Osteoblast (primary cell): Measurements from ENCODE around the gene SIX2. TPM values are rescaled to one million over a fixed set of nuclear protein-coding genes. Genes with fewer than 3 reads are reported as not detected.

Experiments used
- DNase-seq: peaks from one replicate; pipeline ENCODE4 v3.0.0; 2011; ENCODE audit warnings: low spot score, mixed read lengths; ENCODE audit not compliant: insufficient read length; ENCODE audit errors: missing footprints
- H2AFZ ChIP-seq: 2 replicates; pipeline ENCODE4 v1.6.0; 2011; ENCODE audit warnings: mild to moderate bottlenecking, low read length
- H3K27ac ChIP-seq: 2 replicates; pipeline ENCODE4 v1.5.1; 2011; ENCODE audit warnings: mild to moderate bottlenecking, low read depth, low read length, moderate library complexity
- H3K27me3 ChIP-seq: 2 replicates; pipeline ENCODE4 v1.6.0; 2012; ENCODE audit warnings: mild to moderate bottlenecking, control low read depth, inconsistent platforms, low read length, moderate library complexity; ENCODE audit not compliant: insufficient read depth
- H3K36me3 ChIP-seq: 2 replicates; pipeline ENCODE4 v1.5.1; 2011; ENCODE audit warnings: mild to moderate bottlenecking, low read length, control low read depth, moderate library complexity; ENCODE audit not compliant: insufficient read depth
- H3K4me1 ChIP-seq: 2 replicates; pipeline ENCODE4 v1.5.1; 2011; ENCODE audit warnings: mild to moderate bottlenecking, low read length, control low read depth, moderate library complexity; ENCODE audit not compliant: insufficient read depth
- H3K4me2 ChIP-seq: 2 replicates; pipeline ENCODE4 v1.6.0; 2011; ENCODE audit warnings: mild to moderate bottlenecking, low read length; ENCODE audit not compliant: insufficient read depth
- H3K4me3 ChIP-seq: fragments of 200-600 bp; sonication (generic); 3 replicates; pipeline ENCODE4 v1.5.1; 2012; ENCODE audit warnings: mild to moderate bottlenecking, low read length, inconsistent platforms; ENCODE audit not compliant: insufficient read depth
- H3K79me2 ChIP-seq: 2 replicates; pipeline ENCODE4 v1.6.0; 2012; ENCODE audit warnings: mild to moderate bottlenecking, low read length, control low read depth, inconsistent platforms; ENCODE audit not compliant: insufficient read depth
- H3K9me3 ChIP-seq: 2 replicates; pipeline ENCODE4 v1.5.1; 2011; ENCODE audit warnings: low read depth, low read length, control low read depth
- H4K20me1 ChIP-seq: 2 replicates; pipeline ENCODE4 v1.6.0; 2012; ENCODE audit warnings: mild to moderate bottlenecking, low read length, control low read depth; ENCODE audit not compliant: insufficient read depth
- total RNA-seq: library from RNA; depleted of rRNA; stranded (reverse); fragments of >200 nt; gene quantifications from 2 replicates; pipeline ENCODE4 v1.2.3, GENCODE V29; 2012
- TF ChIP-seq, protein P1 (sequence below): IDR thresholded peaks from 2 replicates; pipeline ENCODE4 v1.5.1; 2011; ENCODE audit warnings: mild to moderate bottlenecking, low read depth, low read length, moderate library complexity; ENCODE audit errors: extremely low read depth

The SIX2 gene
- total RNA-seq, 1 donor = 14.8 TPM

DNA sequence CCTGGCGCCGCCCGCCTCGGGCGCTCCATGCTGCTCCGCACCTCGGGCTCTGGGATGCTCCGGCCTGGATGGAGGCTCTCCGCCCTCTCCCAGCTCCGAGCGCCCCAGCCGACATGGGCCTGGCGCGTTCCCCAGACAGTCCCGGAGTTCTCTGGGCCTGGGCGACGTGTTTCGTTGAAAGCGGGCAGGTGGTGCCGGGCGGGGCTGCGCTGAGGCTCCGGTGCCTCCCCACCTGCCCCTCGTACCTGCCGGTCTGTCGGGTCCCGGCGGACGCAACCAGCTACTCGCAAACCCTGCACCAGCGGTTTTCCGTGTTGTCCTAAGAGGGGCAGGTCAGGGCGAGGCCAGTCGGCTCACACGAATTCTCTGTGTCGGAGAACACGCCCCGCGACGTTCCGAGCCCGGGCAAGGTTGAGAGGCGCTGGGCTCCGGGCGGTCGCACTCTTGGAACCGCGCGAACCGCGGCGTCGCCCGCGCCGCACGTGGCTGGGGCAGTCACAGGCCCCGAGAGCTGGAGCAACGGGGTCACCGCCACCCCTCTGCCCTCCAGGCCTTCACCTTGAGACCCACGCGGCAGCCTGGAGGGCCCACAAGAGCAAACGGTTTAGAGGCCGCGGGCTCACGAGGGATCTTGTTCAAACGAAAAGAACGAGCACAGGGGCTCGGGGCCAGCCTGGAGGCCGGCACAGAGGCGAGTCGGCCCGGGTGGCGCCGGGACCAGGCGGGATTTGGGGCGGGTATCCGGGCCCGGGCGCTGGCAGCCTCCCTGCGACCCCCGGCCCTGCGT, 4.2 kb upstream of the SIX2 start:
- Histone ChIP-seq H3K9me3 (no peaks in the 10 kb centered on the region), H3K36me3 (no peaks in the 10 kb centered on the region), H3K79me2 (peaks cover 14% of the 10 kb centered on the region), H3K4me1 (peaks cover 22% of the 10 kb centered on the region), H3K4me2 (peak overlapping the region; percentile 91), H3K27ac (peak overlapping the region; percentile 58), H2AFZ (peak overlapping the region; percentile 86), H3K4me3 (peak overlapping the region; percentile 76), H4K20me1 (no peaks in the 10 kb centered on the region), H3K27me3 (no peaks in the 10 kb centered on the region)
- peak; percentile 54 for DNase-seq
- TF ChIP-seq, protein P1, sequence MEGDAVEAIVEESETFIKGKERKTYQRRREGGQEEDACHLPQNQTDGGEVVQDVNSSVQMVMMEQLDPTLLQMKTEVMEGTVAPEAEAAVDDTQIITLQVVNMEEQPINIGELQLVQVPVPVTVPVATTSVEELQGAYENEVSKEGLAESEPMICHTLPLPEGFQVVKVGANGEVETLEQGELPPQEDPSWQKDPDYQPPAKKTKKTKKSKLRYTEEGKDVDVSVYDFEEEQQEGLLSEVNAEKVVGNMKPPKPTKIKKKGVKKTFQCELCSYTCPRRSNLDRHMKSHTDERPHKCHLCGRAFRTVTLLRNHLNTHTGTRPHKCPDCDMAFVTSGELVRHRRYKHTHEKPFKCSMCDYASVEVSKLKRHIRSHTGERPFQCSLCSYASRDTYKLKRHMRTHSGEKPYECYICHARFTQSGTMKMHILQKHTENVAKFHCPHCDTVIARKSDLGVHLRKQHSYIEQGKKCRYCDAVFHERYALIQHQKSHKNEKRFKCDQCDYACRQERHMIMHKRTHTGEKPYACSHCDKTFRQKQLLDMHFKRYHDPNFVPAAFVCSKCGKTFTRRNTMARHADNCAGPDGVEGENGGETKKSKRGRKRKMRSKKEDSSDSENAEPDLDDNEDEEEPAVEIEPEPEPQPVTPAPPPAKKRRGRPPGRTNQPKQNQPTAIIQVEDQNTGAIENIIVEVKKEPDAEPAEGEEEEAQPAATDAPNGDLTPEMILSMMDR = no peak

DNA sequence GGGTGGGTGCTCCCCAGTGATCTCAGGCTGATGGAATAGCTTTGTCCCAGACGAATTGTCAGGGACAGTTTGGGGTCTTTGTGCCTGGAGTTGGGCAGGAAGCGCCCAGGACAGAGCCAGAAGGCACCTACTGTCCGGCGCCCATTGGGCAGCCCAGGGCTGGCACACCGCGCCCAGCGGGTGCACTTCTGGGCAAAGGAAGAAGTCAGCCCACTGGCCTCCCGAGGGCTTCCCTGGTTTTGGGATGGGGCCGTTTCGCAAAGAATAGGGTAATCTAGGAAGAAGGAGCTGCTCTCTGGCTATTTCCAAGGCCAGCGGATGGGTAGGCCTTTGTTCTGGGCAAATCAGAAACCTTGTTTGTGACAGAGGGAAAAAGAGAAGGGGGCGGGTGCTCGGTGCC, 3.5 kb upstream of the SIX2 start:
- Histone ChIP-seq H3K36me3 (no peaks in the 10 kb centered on the region), H3K27ac (no peak overlapping the region), H3K79me2 (peaks cover 21% of the 10 kb centered on the region), H3K4me2 (no peak overlapping the region), H3K4me1 (peaks cover 25% of the 10 kb centered on the region), H4K20me1 (no peaks in the 10 kb centered on the region), H3K27me3 (no peaks in the 10 kb centered on the region), H2AFZ (no peak overlapping the region), H3K4me3 (no peak overlapping the region), H3K9me3 (no peaks in the 10 kb centered on the region)
- TF ChIP-seq, protein P1 = no peak
- peak; percentile 76 for DNase-seq

DNA sequence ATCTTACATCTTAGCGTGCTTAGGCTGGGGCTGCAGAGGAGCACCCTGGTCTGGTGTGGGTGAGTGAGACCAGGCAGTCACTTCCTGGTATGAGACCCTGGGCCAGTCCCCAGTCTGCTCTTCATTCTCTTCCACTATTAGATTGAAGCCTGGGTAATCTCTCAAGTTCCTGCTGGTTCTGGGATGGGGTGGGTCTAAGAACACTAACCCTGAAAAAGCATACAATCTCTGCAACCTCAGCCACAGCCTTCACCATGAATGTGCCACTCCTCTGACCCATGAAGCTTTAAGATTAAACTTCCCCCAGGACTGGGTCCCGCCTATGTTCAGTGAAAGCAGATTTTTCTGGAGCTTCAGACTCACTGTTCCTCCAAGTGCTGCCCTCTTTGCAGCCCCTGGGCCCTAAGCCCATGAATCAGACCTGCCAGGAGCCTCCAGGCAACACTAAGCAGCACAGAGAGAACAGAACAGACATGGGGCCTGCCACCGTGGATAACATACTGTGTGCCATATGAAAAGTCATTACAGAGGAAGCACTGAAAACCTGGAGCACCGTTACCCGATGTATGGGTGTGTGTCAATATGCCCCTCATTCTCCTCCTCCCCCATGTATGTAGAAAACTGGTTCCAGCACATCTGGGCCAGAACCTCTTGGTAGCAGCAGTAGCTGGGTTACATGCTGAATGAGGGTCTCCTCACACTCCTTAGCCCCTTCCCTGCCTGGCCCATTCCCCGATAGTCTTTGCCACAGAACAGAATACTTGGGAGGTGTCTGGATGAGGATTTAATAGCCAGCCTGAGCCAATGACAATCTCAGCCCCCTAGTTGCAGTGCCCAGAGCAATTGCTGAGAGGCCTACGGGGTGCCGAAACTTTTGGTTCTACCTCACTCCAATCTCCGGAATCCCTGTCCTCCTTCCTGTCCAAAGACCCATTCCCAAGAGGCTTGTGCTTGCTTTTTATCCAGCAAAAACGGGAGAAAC, 2.7 kb upstream of the SIX2 start:
- Histone ChIP-seq H3K27me3 (no peaks in the 10 kb centered on the region), H3K36me3 (no peaks in the 10 kb centered on the region), H3K4me3 (no peak overlapping the region), H4K20me1 (peaks cover 6% of the 10 kb centered on the region), H2AFZ (no peak overlapping the region), H3K79me2 (peaks cover 29% of the 10 kb centered on the region), H3K4me2 (peak overlapping the region; percentile 98), H3K27ac (no peak overlapping the region), H3K9me3 (no peaks in the 10 kb centered on the region), H3K4me1 (peaks cover 32% of the 10 kb centered on the region)
- DNase-seq = peak; percentile 91
- TF ChIP-seq, protein P1 = no peak
